GM23338 (cell line): ENCODE measurements around the gene ODF4. TPM values are rescaled to one million over a fixed set of nuclear protein-coding genes. Genes with fewer than 3 reads are reported as not detected.

Experiments used
- ATAC-seq: fragments of 200-7000 bp; cut with Tn5 transposase; 3 replicates; pipeline ENCODE4 v1.9.1; 2020
- DNase-seq: peaks from one replicate; pipeline ENCODE4 v3.0.0-alpha.2; 2015; ENCODE audit warnings: low spot score
- H2AFZ ChIP-seq: fragments of 200-600 bp; sonication (generic); 2 replicates; pipeline ENCODE4 v1.8.0; 2016; ENCODE audit warnings: antibody characterized with exemption, mild to moderate bottlenecking, moderate library complexity
- H3F3A ChIP-seq: fragments of 200-600 bp; sonication (generic); replicated peaks from 2 replicates; pipeline ENCODE4 v1.8.0; 2017; ENCODE audit warnings: antibody characterized with exemption, mixed run types, low read depth
- H3K27ac ChIP-seq: fragments of 200-600 bp; sonication (generic); 2 replicates; pipeline ENCODE4 v1.6.1; 2016; ENCODE audit warnings: low read depth
- H3K27me3 ChIP-seq: fragments of 200-600 bp; sonication (generic); 2 replicates; pipeline ENCODE4 v1.8.0; 2016; ENCODE audit warnings: mild to moderate bottlenecking, mixed run types, moderate library complexity; ENCODE audit not compliant: insufficient read depth
- H3K36me3 ChIP-seq: fragments of 200-600 bp; sonication (generic); 2 replicates; pipeline ENCODE4 v1.8.0; 2016; ENCODE audit warnings: mild to moderate bottlenecking; ENCODE audit not compliant: insufficient read depth
- H3K4me1 ChIP-seq: fragments of 200-600 bp; sonication (generic); 2 replicates; pipeline ENCODE4 v1.8.0; 2016; ENCODE audit warnings: mild to moderate bottlenecking, moderate library complexity; ENCODE audit not compliant: insufficient read depth
- H3K4me2 ChIP-seq: fragments of 200-600 bp; sonication (generic); 2 replicates; pipeline ENCODE4 v1.7.1; 2017; ENCODE audit warnings: mixed run types
- H3K4me3 ChIP-seq: fragments of 200-600 bp; sonication (generic); 2 replicates; pipeline ENCODE4 v1.6.1; 2016; ENCODE audit warnings: mixed run types
- H3K79me2 ChIP-seq: fragments of 200-600 bp; sonication (generic); replicated peaks from 2 replicates; pipeline ENCODE4 v1.8.0; 2017; ENCODE audit warnings: mild to moderate bottlenecking; ENCODE audit not compliant: insufficient read depth
- H3K9me2 ChIP-seq: fragments of 200-600 bp; sonication (generic); 2 replicates; pipeline ENCODE4 v1.8.0; 2017; ENCODE audit not compliant: insufficient read depth
- H4K20me1 ChIP-seq: fragments of 200-600 bp; sonication (generic); replicated peaks from 2 replicates; pipeline ENCODE4 v1.8.0; 2017; ENCODE audit warnings: mild to moderate bottlenecking; ENCODE audit not compliant: insufficient read depth
- H3K27ac Mint-ChIP-seq: 2 replicates; pipeline ENCODE4 v1.8.0; 2020; ENCODE audit warnings: inconsistent platforms, mild to moderate bottlenecking, moderate library complexity, mixed read lengths
- H3K27me3 Mint-ChIP-seq: 3 replicates; pipeline ENCODE4 v1.8.0; 2022; ENCODE audit warnings: low read depth, mild to moderate bottlenecking, moderate library complexity, mixed read lengths, inconsistent platforms; ENCODE audit not compliant: insufficient read depth, poor library complexity
- H3K36me3 Mint-ChIP-seq: 3 replicates; pipeline ENCODE4 v1.8.0; 2021; ENCODE audit warnings: low read depth, mild to moderate bottlenecking, inconsistent platforms, moderate library complexity, mixed read lengths
- H3K4me1 Mint-ChIP-seq: 3 replicates; pipeline ENCODE4 v1.8.0; 2020; ENCODE audit warnings: mild to moderate bottlenecking, inconsistent platforms, mixed read lengths
- H3K4me3 Mint-ChIP-seq: 3 replicates; pipeline ENCODE4 v1.8.0; 2021; ENCODE audit warnings: moderate library complexity, mild to moderate bottlenecking, inconsistent platforms, mixed read lengths
- H3K9me3 Mint-ChIP-seq: 3 replicates; pipeline ENCODE4 v1.8.0; 2020; ENCODE audit warnings: moderate library complexity, mild to moderate bottlenecking, inconsistent platforms, mixed read lengths
- EZH2 ChIP-seq: fragments of 200-600 bp; sonication (generic); IDR thresholded peaks from one replicate; pipeline ENCODE4 v1.8.0; 2017; ENCODE audit warnings: antibody characterized with exemption, mild to moderate bottlenecking, low read depth; ENCODE audit not compliant: unreplicated experiment
- EZH2phosphoT487 ChIP-seq: fragments of 200-600 bp; sonication (generic); IDR thresholded peaks from one replicate; pipeline ENCODE4 v1.8.1; 2018; ENCODE audit warnings: antibody characterized with exemption; ENCODE audit not compliant: unreplicated experiment
- JUNB ChIP-seq: IDR thresholded peaks from one replicate; pipeline ENCODE4 v1.6.1; 2016; ENCODE audit warnings: antibody characterized with exemption; ENCODE audit not compliant: unreplicated experiment
- NANOG ChIP-seq: IDR thresholded peaks from 2 replicates; pipeline ENCODE4 v1.6.1; 2016; ENCODE audit warnings: antibody characterized with exemption, borderline replicate concordance
- STAT1 ChIP-seq: IDR thresholded peaks from one replicate; pipeline ENCODE4 v1.6.1; 2016; ENCODE audit warnings: antibody characterized with exemption; ENCODE audit not compliant: unreplicated experiment
- ZNF331 ChIP-seq: fragments of 250-450 bp; sonication (Bioruptor Pico); IDR thresholded peaks from 2 replicates; pipeline ENCODE4 v1.5.0; 2020; ENCODE audit warnings: low read depth, mild to moderate bottlenecking, moderate library complexity
- polyA plus RNA-seq: library from polyadenylated mRNA; unstranded; fragments of >200 nt; fragmentation: Nextera tagmentation; extraction: Ambion mirVana; gene quantifications from 2 replicates; pipeline ENCODE4 v1.2.1, GENCODE V29; 2016
- total RNA-seq: library from RNA; depleted of rRNA; stranded (reverse); fragments of >200 nt; shearing (Covaris generic); gene quantifications from 2 replicates; pipeline ENCODE4 v1.2.3, GENCODE V29; 2014
- TF ChIP-seq, protein P1 (sequence below): fragments of 250-450 bp; sonication (Bioruptor Pico); IDR thresholded peaks from 2 replicates; pipeline ENCODE4 v1.5.0; 2020; ENCODE audit warnings: mild to moderate bottlenecking, moderate library complexity
- TF ChIP-seq, protein P2 (sequence below): IDR thresholded peaks from 2 replicates; pipeline ENCODE4 v1.6.1; 2016; ENCODE audit warnings: antibody characterized with exemption
- TF ChIP-seq, protein P3 (sequence below), 2 experiments: fragments of 200-600 bp in 1 of 2; sonication (generic) in 1 of 2; conservative IDR thresholded peaks; 2 replicates each; pipeline versions ENCODE4 v1.5.1 to v1.6.1; 2016 to 2017; ENCODE audit warnings: antibody characterized with exemption in 2 of 2, low read depth in 2 of 2, mild to moderate bottlenecking in 2 of 2, moderate library complexity in 1 of 2

ODF4 gene
- total and polyA plus RNA-seq, 2 experiments from 2014 or later: not detected

DNA sequence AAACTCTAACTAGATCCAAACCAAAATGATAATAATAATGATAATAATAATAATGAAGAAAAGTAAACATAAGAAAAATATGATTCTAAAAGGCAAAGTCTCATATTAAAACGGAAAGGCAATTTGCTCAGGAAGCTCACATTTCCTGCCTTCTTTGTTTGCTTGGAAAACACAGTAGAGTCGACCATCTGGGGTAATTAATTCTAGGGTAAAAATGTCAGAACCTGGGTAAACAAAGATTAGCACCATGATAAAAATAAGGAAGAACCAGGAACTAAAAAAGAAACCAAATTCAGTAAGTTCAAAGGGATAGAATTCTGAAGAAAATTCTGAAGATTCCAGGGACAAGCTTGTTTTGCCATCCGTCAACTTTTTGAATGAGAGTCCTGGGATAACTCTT, 20.6 kb downstream of the ODF4 start (continued):
- TF ChIP-seq, protein P1, sequence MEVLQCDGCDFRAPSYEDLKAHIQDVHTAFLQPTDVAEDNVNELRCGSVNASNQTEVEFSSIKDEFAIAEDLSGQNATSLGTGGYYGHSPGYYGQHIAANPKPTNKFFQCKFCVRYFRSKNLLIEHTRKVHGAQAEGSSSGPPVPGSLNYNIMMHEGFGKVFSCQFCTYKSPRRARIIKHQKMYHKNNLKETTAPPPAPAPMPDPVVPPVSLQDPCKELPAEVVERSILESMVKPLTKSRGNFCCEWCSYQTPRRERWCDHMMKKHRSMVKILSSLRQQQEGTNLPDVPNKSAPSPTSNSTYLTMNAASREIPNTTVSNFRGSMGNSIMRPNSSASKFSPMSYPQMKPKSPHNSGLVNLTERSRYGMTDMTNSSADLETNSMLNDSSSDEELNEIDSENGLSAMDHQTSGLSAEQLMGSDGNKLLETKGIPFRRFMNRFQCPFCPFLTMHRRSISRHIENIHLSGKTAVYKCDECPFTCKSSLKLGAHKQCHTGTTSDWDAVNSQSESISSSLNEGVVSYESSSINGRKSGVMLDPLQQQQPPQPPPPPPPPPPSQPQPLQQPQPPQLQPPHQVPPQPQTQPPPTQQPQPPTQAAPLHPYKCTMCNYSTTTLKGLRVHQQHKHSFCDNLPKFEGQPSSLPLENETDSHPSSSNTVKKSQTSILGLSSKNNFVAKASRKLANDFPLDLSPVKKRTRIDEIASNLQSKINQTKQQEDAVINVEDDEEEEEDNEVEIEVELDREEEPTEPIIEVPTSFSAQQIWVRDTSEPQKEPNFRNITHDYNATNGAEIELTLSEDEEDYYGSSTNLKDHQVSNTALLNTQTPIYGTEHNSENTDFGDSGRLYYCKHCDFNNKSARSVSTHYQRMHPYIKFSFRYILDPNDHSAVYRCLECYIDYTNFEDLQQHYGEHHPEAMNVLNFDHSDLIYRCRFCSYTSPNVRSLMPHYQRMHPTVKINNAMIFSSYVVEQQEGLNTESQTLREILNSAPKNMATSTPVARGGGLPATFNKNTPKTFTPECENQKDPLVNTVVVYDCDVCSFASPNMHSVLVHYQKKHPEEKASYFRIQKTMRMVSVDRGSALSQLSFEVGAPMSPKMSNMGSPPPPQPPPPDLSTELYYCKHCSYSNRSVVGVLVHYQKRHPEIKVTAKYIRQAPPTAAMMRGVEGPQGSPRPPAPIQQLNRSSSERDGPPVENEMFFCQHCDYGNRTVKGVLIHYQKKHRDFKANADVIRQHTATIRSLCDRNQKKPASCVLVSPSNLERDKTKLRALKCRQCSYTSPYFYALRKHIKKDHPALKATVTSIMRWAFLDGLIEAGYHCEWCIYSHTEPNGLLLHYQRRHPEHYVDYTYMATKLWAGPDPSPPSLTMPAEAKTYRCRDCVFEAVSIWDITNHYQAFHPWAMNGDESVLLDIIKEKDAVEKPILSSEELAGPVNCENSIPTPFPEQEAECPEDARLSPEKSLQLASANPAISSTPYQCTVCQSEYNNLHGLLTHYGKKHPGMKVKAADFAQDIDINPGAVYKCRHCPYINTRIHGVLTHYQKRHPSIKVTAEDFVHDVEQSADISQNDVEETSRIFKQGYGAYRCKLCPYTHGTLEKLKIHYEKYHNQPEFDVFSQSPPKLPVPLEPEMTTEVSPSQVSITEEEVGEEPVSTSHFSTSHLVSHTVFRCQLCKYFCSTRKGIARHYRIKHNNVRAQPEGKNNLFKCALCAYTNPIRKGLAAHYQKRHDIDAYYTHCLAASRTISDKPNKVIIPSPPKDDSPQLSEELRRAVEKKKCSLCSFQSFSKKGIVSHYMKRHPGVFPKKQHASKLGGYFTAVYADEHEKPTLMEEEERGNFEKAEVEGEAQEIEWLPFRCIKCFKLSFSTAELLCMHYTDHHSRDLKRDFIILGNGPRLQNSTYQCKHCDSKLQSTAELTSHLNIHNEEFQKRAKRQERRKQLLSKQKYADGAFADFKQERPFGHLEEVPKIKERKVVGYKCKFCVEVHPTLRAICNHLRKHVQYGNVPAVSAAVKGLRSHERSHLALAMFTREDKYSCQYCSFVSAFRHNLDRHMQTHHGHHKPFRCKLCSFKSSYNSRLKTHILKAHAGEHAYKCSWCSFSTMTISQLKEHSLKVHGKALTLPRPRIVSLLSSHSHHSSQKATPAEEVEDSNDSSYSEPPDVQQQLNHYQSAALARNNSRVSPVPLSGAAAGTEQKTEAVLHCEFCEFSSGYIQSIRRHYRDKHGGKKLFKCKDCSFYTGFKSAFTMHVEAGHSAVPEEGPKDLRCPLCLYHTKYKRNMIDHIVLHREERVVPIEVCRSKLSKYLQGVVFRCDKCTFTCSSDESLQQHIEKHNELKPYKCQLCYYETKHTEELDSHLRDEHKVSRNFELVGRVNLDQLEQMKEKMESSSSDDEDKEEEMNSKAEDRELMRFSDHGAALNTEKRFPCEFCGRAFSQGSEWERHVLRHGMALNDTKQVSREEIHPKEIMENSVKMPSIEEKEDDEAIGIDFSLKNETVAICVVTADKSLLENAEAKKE (CRISPR knock-in tag): no peak
- TF ChIP-seq EZH2 (no peak), EZH2phosphoT487 (no peak), NANOG (no peak; the same call in 1 of the 2 replicates)

DNA sequence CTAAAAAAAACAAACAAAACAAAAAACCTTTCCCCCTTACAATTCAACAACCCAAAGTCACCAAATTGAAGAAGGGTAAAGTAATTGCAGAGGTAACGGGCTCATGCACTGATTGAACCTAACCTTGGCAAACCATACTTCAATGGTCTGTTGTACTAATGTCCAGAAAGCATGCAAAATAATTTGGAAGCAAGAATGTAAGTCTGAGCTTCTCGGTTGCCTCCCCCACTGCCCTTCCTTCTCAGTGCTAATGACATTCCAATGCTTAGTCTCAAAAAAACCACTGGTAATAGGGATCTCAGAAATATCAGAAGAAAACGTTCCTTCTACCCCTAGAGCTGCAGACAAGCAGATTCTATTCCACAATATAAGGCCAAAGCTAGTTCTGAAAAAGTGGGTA, 21.1 kb downstream of the ODF4 start:
- H3F3A ChIP-seq: no peaks in the 10 kb centered on the region; the same call in 1 of the 2 replicates
- H3K79me2 ChIP-seq: no peaks in the 10 kb centered on the region
- DNase-seq (no peak), ATAC-seq (no peak)
- Mint-ChIP-seq H3K4me1 (peaks cover 20% of the 10 kb centered on the region), H3K27me3 (peaks cover 8% of the 10 kb centered on the region), H3K4me3 (no peak overlapping the region; the same call in 2 of the 3 replicates), H3K36me3 (no peaks in the 10 kb centered on the region), H3K27ac (no peak overlapping the region), H3K9me3 (no peaks in the 10 kb centered on the region)
- H3K4me1 ChIP-seq: peaks cover 24% of the 10 kb centered on the region
- peak overlapping the region; percentile 50; the same call in 1 of the 2 replicates for H3K27ac ChIP-seq
- 0 out of 2 replicates have a peak overlapping the region, but pooled peaks have one; percentile 28 for H3K4me2 ChIP-seq
- no peak overlapping the region for H2AFZ ChIP-seq
- no peaks in the 10 kb centered on the region for H4K20me1 ChIP-seq
- no peaks in the 10 kb centered on the region for H3K36me3 ChIP-seq
- no peak overlapping the region for H3K4me3 ChIP-seq
- H3K27me3 ChIP-seq: no peaks in the 10 kb centered on the region
- peaks cover 5% of the 10 kb centered on the region; the same call in 1 of the 2 replicates for H3K9me2 ChIP-seq
- TF ChIP-seq, protein P2, sequence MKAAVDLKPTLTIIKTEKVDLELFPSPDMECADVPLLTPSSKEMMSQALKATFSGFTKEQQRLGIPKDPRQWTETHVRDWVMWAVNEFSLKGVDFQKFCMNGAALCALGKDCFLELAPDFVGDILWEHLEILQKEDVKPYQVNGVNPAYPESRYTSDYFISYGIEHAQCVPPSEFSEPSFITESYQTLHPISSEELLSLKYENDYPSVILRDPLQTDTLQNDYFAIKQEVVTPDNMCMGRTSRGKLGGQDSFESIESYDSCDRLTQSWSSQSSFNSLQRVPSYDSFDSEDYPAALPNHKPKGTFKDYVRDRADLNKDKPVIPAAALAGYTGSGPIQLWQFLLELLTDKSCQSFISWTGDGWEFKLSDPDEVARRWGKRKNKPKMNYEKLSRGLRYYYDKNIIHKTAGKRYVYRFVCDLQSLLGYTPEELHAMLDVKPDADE: no peak
- TF ChIP-seq EZH2phosphoT487 (no peak), ZNF331 (CRISPR knock-in tag) (no peak), STAT1 (no peak), NANOG (no peak), JUNB (no peak)
- TF ChIP-seq, protein P3, sequence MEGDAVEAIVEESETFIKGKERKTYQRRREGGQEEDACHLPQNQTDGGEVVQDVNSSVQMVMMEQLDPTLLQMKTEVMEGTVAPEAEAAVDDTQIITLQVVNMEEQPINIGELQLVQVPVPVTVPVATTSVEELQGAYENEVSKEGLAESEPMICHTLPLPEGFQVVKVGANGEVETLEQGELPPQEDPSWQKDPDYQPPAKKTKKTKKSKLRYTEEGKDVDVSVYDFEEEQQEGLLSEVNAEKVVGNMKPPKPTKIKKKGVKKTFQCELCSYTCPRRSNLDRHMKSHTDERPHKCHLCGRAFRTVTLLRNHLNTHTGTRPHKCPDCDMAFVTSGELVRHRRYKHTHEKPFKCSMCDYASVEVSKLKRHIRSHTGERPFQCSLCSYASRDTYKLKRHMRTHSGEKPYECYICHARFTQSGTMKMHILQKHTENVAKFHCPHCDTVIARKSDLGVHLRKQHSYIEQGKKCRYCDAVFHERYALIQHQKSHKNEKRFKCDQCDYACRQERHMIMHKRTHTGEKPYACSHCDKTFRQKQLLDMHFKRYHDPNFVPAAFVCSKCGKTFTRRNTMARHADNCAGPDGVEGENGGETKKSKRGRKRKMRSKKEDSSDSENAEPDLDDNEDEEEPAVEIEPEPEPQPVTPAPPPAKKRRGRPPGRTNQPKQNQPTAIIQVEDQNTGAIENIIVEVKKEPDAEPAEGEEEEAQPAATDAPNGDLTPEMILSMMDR (conservative IDR thresholded peaks at IDR 0.05; ENCODE audit: low read depth in 2 of 2): no peak
